Central memory CD8-positive, alpha-beta T cell (primary cell): ENCODE data around the gene MRPL42.
"Not testable (repeated sequence)": the region's sequence is repeated elsewhere in the genome, so short reads cannot be mapped to it uniquely, and the experiment has no call there.

Source experiments
- ATAC-seq: fragments of 150-1000 bp; cut with Tn5 transposase; replicated peaks from 2 replicates; pipeline ENCODE4 v1.10.0; 2022; ENCODE audit warnings: mild to moderate bottlenecking, moderate FRiP score, moderate number of reproducible peaks; ENCODE audit not compliant: poor library complexity, severe bottlenecking; ENCODE audit errors: extremely low read depth
- DNase-seq, 2 donors: peaks; one replicate each; pipeline ENCODE4 v3.0.0; 2021; ENCODE audit warnings: low spot score in 2 of 2
- H3K27ac Mint-ChIP-seq: one replicate; pipeline ENCODE4 v1.8.0; 2022; ENCODE audit warnings: low read depth, mild to moderate bottlenecking, moderate library complexity, mixed read lengths
- H3K27me3 Mint-ChIP-seq: one replicate; pipeline ENCODE4 v1.8.0; 2022; ENCODE audit warnings: mixed read lengths
- H3K36me3 Mint-ChIP-seq: one replicate; pipeline ENCODE4 v1.8.0; 2022; ENCODE audit warnings: mild to moderate bottlenecking, moderate library complexity, mixed read lengths; ENCODE audit not compliant: insufficient read depth
- H3K4me1 Mint-ChIP-seq: one replicate; pipeline ENCODE4 v1.8.0; 2022; ENCODE audit warnings: mixed read lengths
- H3K4me3 Mint-ChIP-seq: one replicate; pipeline ENCODE4 v1.8.0; 2022; ENCODE audit warnings: mild to moderate bottlenecking, moderate library complexity, mixed read lengths
- H3K9me3 Mint-ChIP-seq: one replicate; pipeline ENCODE4 v1.8.0; 2022; ENCODE audit warnings: mixed read lengths

The MRPL42 gene

GRCh38 chr12:93484315-93484981 is 17.1 kb downstream of the MRPL42 start:
- no peak for DNase-seq
- ATAC-seq: no peak
- Mint-ChIP-seq H3K4me3 (no peak overlapping the region), H3K27me3 (no peaks in the 10 kb centered on the region), H3K9me3 (no peaks in the 10 kb centered on the region), H3K27ac (no peak overlapping the region), H3K4me1 (no peaks in the 10 kb centered on the region), H3K36me3 (peaks cover 26% of the 10 kb centered on the region)

GRCh38 chr12:93492808-93493207 is 25.5 kb downstream of the MRPL42 start:
- H3K9me3 Mint-ChIP-seq, H3K27me3 Mint-ChIP-seq, H3K4me3 Mint-ChIP-seq, DNase-seq, ATAC-seq, H3K4me1 Mint-ChIP-seq, H3K27ac Mint-ChIP-seq: not testable (repeated sequence)
- H3K36me3 Mint-ChIP-seq: peaks cover 41% of the 10 kb centered on the region

- Mint-ChIP-seq H3K27ac (no peak overlapping the region), H3K4me3 (no peak overlapping the region), H3K27me3 (no peaks in the 10 kb centered on the region), H3K9me3 (no peaks in the 10 kb centered on the region), H3K4me1 (no peaks in the 10 kb centered on the region), H3K36me3 (peaks cover 33% of the 10 kb centered on the region)
- no peak for ATAC-seq
- DNase-seq: no peak
Observed at GRCh38 chr12:93494096-93494495, 26.8 kb downstream of the MRPL42 start.

GRCh38 chr12:93497456-93497855 is 30.1 kb downstream of the MRPL42 start:
- H3K4me3 Mint-ChIP-seq: no peak overlapping the region
- H3K36me3 Mint-ChIP-seq: peaks cover 15% of the 10 kb centered on the region
- no peak for DNase-seq
- H3K27me3 Mint-ChIP-seq: no peaks in the 10 kb centered on the region
- no peaks in the 10 kb centered on the region for H3K9me3 Mint-ChIP-seq
- no peaks in the 10 kb centered on the region for H3K4me1 Mint-ChIP-seq
- no peak overlapping the region for H3K27ac Mint-ChIP-seq
- no peak for ATAC-seq

- not testable (repeated sequence) for H3K9me3 Mint-ChIP-seq, ATAC-seq, H3K27me3 Mint-ChIP-seq, H3K27ac Mint-ChIP-seq, DNase-seq, H3K4me1 Mint-ChIP-seq, H3K4me3 Mint-ChIP-seq
- peaks cover 19% of the 10 kb centered on the region for H3K36me3 Mint-ChIP-seq
Observed at GRCh38 chr12:93498813-93499212, 31.5 kb downstream of the MRPL42 start.

GRCh38 chr12:93500201-93500600 is 32.9 kb downstream of the MRPL42 start:
- no peak overlapping the region for H3K27ac Mint-ChIP-seq
- H3K4me1 Mint-ChIP-seq: no peaks in the 10 kb centered on the region
- ATAC-seq (no peak), DNase-seq (no peak)
- peaks cover 13% of the 10 kb centered on the region for H3K36me3 Mint-ChIP-seq
- no peaks in the 10 kb centered on the region for H3K9me3 Mint-ChIP-seq
- no peak overlapping the region for H3K4me3 Mint-ChIP-seq
- no peaks in the 10 kb centered on the region for H3K27me3 Mint-ChIP-seq

GRCh38 chr12:93500667-93501066 is 33.4 kb downstream of the MRPL42 start:
- H3K4me3 Mint-ChIP-seq: no peak overlapping the region
- no peaks in the 10 kb centered on the region for H3K9me3 Mint-ChIP-seq
- DNase-seq (no peak), ATAC-seq (no peak)
- no peaks in the 10 kb centered on the region for H3K4me1 Mint-ChIP-seq
- no peaks in the 10 kb centered on the region for H3K27me3 Mint-ChIP-seq
- H3K36me3 Mint-ChIP-seq: peaks cover 13% of the 10 kb centered on the region
- no peak overlapping the region for H3K27ac Mint-ChIP-seq

- DNase-seq: peak; percentile 36 to 42
- H3K4me1 Mint-ChIP-seq: no peaks in the 10 kb centered on the region
- ATAC-seq: no peak
- no peak overlapping the region for H3K27ac Mint-ChIP-seq
- no peaks in the 10 kb centered on the region for H3K9me3 Mint-ChIP-seq
- H3K36me3 Mint-ChIP-seq: peaks cover 10% of the 10 kb centered on the region
- H3K27me3 Mint-ChIP-seq: no peaks in the 10 kb centered on the region
- H3K4me3 Mint-ChIP-seq: no peak overlapping the region
Observed at GRCh38 chr12:93502802-93503623, 35.7 kb downstream of the MRPL42 start.

GRCh38 chr12:93507165-93507564 is 39.9 kb downstream of the MRPL42 start:
- no peaks in the 10 kb centered on the region for H3K9me3 Mint-ChIP-seq
- no peaks in the 10 kb centered on the region for H3K27me3 Mint-ChIP-seq
- H3K4me3 Mint-ChIP-seq: no peak overlapping the region
- no peak for ATAC-seq
- no peak for DNase-seq
- H3K36me3 Mint-ChIP-seq: peaks cover 7% of the 10 kb centered on the region
- no peaks in the 10 kb centered on the region for H3K4me1 Mint-ChIP-seq
- no peak overlapping the region for H3K27ac Mint-ChIP-seq

- Mint-ChIP-seq H3K27me3 (no peaks in the 10 kb centered on the region), H3K36me3 (peaks cover 3% of the 10 kb centered on the region), H3K27ac (no peak overlapping the region), H3K9me3 (no peaks in the 10 kb centered on the region), H3K4me1 (no peaks in the 10 kb centered on the region), H3K4me3 (no peak overlapping the region)
- ATAC-seq (no peak), DNase-seq (no peak)
Observed at GRCh38 chr12:93509506-93509905, 42.2 kb downstream of the MRPL42 start.

- Mint-ChIP-seq H3K27ac (no peak overlapping the region), H3K27me3 (no peaks in the 10 kb centered on the region), H3K36me3 (peaks cover 1% of the 10 kb centered on the region), H3K4me3 (no peak overlapping the region), H3K4me1 (no peaks in the 10 kb centered on the region), H3K9me3 (no peaks in the 10 kb centered on the region)
- DNase-seq (no peak), ATAC-seq (no peak)
Observed at GRCh38 chr12:93514853-93515252, 47.5 kb downstream of the MRPL42 start.

- no peaks in the 10 kb centered on the region for H3K9me3 Mint-ChIP-seq
- no peak for ATAC-seq
- peaks cover 1% of the 10 kb centered on the region for H3K36me3 Mint-ChIP-seq
- H3K4me3 Mint-ChIP-seq: no peak overlapping the region
- H3K27ac Mint-ChIP-seq: no peak overlapping the region
- H3K4me1 Mint-ChIP-seq: peaks cover 11% of the 10 kb centered on the region
- no peak for DNase-seq
- H3K27me3 Mint-ChIP-seq: no peaks in the 10 kb centered on the region
Observed at GRCh38 chr12:93518725-93519124, 51.4 kb downstream of the MRPL42 start.

GRCh38 chr12:93519859-93520258 is 52.5 kb downstream of the MRPL42 start:
- Mint-ChIP-seq H3K4me3 (no peak overlapping the region), H3K36me3 (peaks cover 1% of the 10 kb centered on the region), H3K9me3 (no peaks in the 10 kb centered on the region), H3K27me3 (no peaks in the 10 kb centered on the region), H3K27ac (no peak overlapping the region), H3K4me1 (peaks cover 11% of the 10 kb centered on the region)
- ATAC-seq (no peak), DNase-seq (no peak)
